Neural cell (in vitro differentiated cells): ENCODE measurements around the gene LHFPL6. TPM values are rescaled to one million over a fixed set of nuclear protein-coding genes. Genes with fewer than 3 reads are reported as not detected.
A peak's percentile ranks its signal among the peaks of the same experiment; 100 is the strongest.

Experiments used
- H2AFZ ChIP-seq: fragments of 200-600, 300-800 bp; sonication (generic), shearing (Covaris generic); 2 replicates; pipeline ENCODE4 v1.6.0; 2014; ENCODE audit warnings: low read depth, mild to moderate bottlenecking, antibody characterized with exemption, low read length, moderate library complexity
- H3F3A ChIP-seq: fragments of 200-600 bp; shearing (Covaris generic); 2 replicates; pipeline ENCODE4 v1.6.1; 2016; ENCODE audit warnings: mild to moderate bottlenecking, moderate library complexity, mixed read lengths, antibody characterized with exemption, low read length; ENCODE audit not compliant: insufficient read depth, poor library complexity, severe bottlenecking
- H3K27ac ChIP-seq: fragments of 200-600, 300-800 bp; sonication (generic), shearing (Covaris generic); 2 replicates; pipeline ENCODE4 v1.5.1; 2014; ENCODE audit warnings: mild to moderate bottlenecking, low read length, moderate library complexity
- H3K27me3 ChIP-seq: fragments of 300-800, 200-600 bp; sonication (generic), shearing (Covaris generic); 2 replicates; pipeline ENCODE4 v1.6.0; 2014; ENCODE audit warnings: mild to moderate bottlenecking, low read depth, low read length, moderate library complexity; ENCODE audit not compliant: insufficient read depth
- H3K36me3 ChIP-seq: fragments of 300-800, 200-600 bp; sonication (generic), shearing (Covaris generic); 2 replicates; pipeline ENCODE4 v1.5.1; 2014; ENCODE audit warnings: mild to moderate bottlenecking, antibody characterized with exemption, low read length, moderate library complexity; ENCODE audit not compliant: insufficient read depth
- H3K4me2 ChIP-seq: fragments of 300-800, 200-600 bp; sonication (generic), shearing (Covaris generic); 2 replicates; pipeline ENCODE4 v1.6.0; 2014; ENCODE audit warnings: mild to moderate bottlenecking, low read length
- H3K4me3 ChIP-seq: fragments of 300-800, 200-600 bp; sonication (generic), shearing (Covaris generic); 2 replicates; pipeline ENCODE4 v1.5.1; 2014; ENCODE audit warnings: mild to moderate bottlenecking, low read length, moderate library complexity
- H3K79me2 ChIP-seq: fragments of 200-600 bp; shearing (Covaris generic); replicated peaks from 2 replicates; pipeline ENCODE4 v1.6.0; 2014; ENCODE audit warnings: mild to moderate bottlenecking, low read length, moderate library complexity; ENCODE audit not compliant: insufficient read depth
- H3K9ac ChIP-seq: fragments of 300-800, 200-600 bp; sonication (generic), shearing (Covaris generic); 2 replicates; pipeline ENCODE4 v1.6.1; 2016; ENCODE audit warnings: mild to moderate bottlenecking, low read length, mixed read lengths
- H3K9me2 ChIP-seq: fragments of 200-600 bp; shearing (Covaris generic); 2 replicates; pipeline ENCODE4 v1.6.1; 2016; ENCODE audit warnings: mild to moderate bottlenecking, low read length, mixed read lengths; ENCODE audit not compliant: insufficient read depth
- H3K9me3 ChIP-seq: fragments of 200-600, 300-800 bp; sonication (generic), shearing (Covaris generic); 2 replicates; pipeline ENCODE4 v1.6.1; 2016; ENCODE audit warnings: mild to moderate bottlenecking, mixed run types, low read length, moderate library complexity, mixed read lengths
- H4K20me1 ChIP-seq: fragments of 200-600 bp; shearing (Covaris generic); 2 replicates; pipeline ENCODE4 v1.6.1; 2016; ENCODE audit warnings: mild to moderate bottlenecking, mixed run types; ENCODE audit not compliant: insufficient read depth
- CTCF ChIP-seq: fragments of 450-650 bp; IDR thresholded peaks from 2 replicates; pipeline ENCODE4 v1.5.1; 2014; ENCODE audit warnings: antibody characterized with exemption, mild to moderate bottlenecking, moderate library complexity; ENCODE audit not compliant: poor library complexity, severe bottlenecking
- EP300 ChIP-seq: fragments of 450-650 bp; conservative IDR thresholded peaks from 2 replicates; pipeline ENCODE4 v1.6.1; 2014; ENCODE audit warnings: antibody characterized with exemption, mild to moderate bottlenecking, moderate library complexity; ENCODE audit not compliant: poor library complexity, severe bottlenecking
- EZH2 ChIP-seq: fragments of 200-600, 300-800 bp; shearing (Covaris generic), sonication (generic); IDR thresholded peaks from 2 replicates; pipeline ENCODE4 v1.6.1; 2014; ENCODE audit warnings: antibody characterized with exemption, low read length, borderline replicate concordance, mild to moderate bottlenecking; ENCODE audit not compliant: insufficient read depth, poor library complexity, severe bottlenecking
- MXI1 ChIP-seq: fragments of 450-650 bp; conservative IDR thresholded peaks from 2 replicates; pipeline ENCODE4 v1.6.1; 2014; ENCODE audit warnings: antibody characterized with exemption, mild to moderate bottlenecking; ENCODE audit not compliant: poor library complexity, severe bottlenecking
- POLR2AphosphoS5 ChIP-seq: IDR thresholded peaks from 2 replicates; pipeline ENCODE4 v1.6.1; 2012
- RAD21 ChIP-seq: fragments of 450-650 bp; conservative IDR thresholded peaks from 2 replicates; pipeline ENCODE4 v1.6.1; 2014; ENCODE audit warnings: antibody characterized with exemption, mild to moderate bottlenecking, moderate library complexity
- REST ChIP-seq: IDR thresholded peaks from 2 replicates; pipeline ENCODE4 v1.6.1; 2012; ENCODE audit warnings: borderline replicate concordance
- SMC3 ChIP-seq: fragments of 450-650 bp; conservative IDR thresholded peaks from 2 replicates; pipeline ENCODE4 v1.6.1; 2014; ENCODE audit warnings: antibody characterized with exemption, mild to moderate bottlenecking, moderate library complexity; ENCODE audit not compliant: poor library complexity
- TAF1 ChIP-seq: IDR thresholded peaks from 2 replicates; pipeline ENCODE4 v1.6.1; 2012; ENCODE audit warnings: low read depth
- polyA plus RNA-seq: library from polyadenylated mRNA; depleted of rRNA; stranded (reverse); fragments of >200 nt; gene quantifications from 2 replicates; pipeline ENCODE4 v1.2.3, GENCODE V29; 2014

The LHFPL6 gene
- polyA plus RNA-seq, 1 donor from 2014 or later, result 36.3 TPM

DNA sequence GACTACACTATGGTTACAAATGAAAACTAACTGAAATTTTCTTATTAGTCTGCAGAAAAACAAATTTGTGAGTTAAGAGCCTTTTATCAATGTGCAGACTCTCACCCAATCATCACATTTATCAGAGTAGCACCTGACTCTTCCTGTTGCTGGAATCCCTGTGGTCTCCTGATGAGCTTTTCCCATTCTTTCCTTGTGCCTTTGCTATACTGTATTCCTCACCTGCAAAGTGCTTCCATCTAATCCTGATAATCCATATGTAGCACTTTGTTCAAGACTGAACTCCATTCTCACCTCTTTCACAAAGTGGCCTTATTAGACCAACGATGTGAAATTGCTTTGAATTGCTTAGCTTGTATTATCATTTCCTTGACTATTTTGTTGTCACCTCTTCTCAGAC, 225.3 kb downstream of the LHFPL6 start:
- H3K27me3 ChIP-seq, result no peaks in the 10 kb centered on the region
- no peak overlapping the region for H2AFZ ChIP-seq
- H3K4me3 ChIP-seq, result no peak overlapping the region
- H3K9me3 ChIP-seq, result no peaks in the 10 kb centered on the region
- TF ChIP-seq SMC3 (no peak), MXI1 (no peak), POLR2AphosphoS5 (peak; percentile 23), REST (peak; percentile 92), RAD21 (no peak), TAF1 (no peak)
- H3K27ac ChIP-seq, result no peak overlapping the region
- H4K20me1 ChIP-seq, result no peaks in the 10 kb centered on the region
- no peaks in the 10 kb centered on the region for H3K79me2 ChIP-seq
- H3K4me2 ChIP-seq, result no peak overlapping the region
- H3F3A ChIP-seq, result no peaks in the 10 kb centered on the region
- H3K9ac ChIP-seq, result no peak overlapping the region
- H3K36me3 ChIP-seq, result no peaks in the 10 kb centered on the region
- no peaks in the 10 kb centered on the region for H3K9me2 ChIP-seq

- H3K4me2 ChIP-seq, result no peak overlapping the region
- H3K79me2 ChIP-seq, result no peaks in the 10 kb centered on the region
- TF ChIP-seq SMC3, result no peak
- no peak for TF ChIP-seq EZH2
- no peak for TF ChIP-seq EP300
- TF ChIP-seq RAD21, result no peak
- TF ChIP-seq REST, result no peak
- TF ChIP-seq POLR2AphosphoS5, result no peak
- no peak for TF ChIP-seq CTCF
- TF ChIP-seq MXI1, result no peak
- no peaks in the 10 kb centered on the region for H3K9me2 ChIP-seq
- H3K36me3 ChIP-seq, result no peaks in the 10 kb centered on the region
- H2AFZ ChIP-seq, result no peak overlapping the region
- no peaks in the 10 kb centered on the region for H3K27me3 ChIP-seq
- H3F3A ChIP-seq, result no peaks in the 10 kb centered on the region
- no peak overlapping the region for H3K4me3 ChIP-seq
- no peaks in the 10 kb centered on the region for H4K20me1 ChIP-seq
- no peak overlapping the region for H3K9ac ChIP-seq
- H3K9me3 ChIP-seq, result no peaks in the 10 kb centered on the region
- H3K27ac ChIP-seq, result no peak overlapping the region
These were observed 226.9 kb downstream of the LHFPL6 start for GRCh38 chr13:39376076-39376475.
